Keratinocyte (primary cell): Measurements from ENCODE around the gene SLC39A9.

Experiments used
- EZH2 ChIP-seq: IDR thresholded peaks from one replicate; pipeline ENCODE4 v1.6.1; 2012; ENCODE audit warnings: inconsistent platforms, mild to moderate bottlenecking, low read length, moderate library complexity
- TF ChIP-seq, protein P1 (sequence below), 3 experiments: IDR thresholded peaks in 1 of 3; conservative IDR thresholded peaks in 1 of 3; optimal IDR thresholded peaks in 1 of 3; 2 replicates in 2 of 3; 3 replicates in 1 of 3; pipeline versions ENCODE3 to v1.5.1; 2011; ENCODE audit warnings: low read length in 3 of 3, mild to moderate bottlenecking in 3 of 3, moderate library complexity in 2 of 3, control low read depth in 1 of 3, inconsistent platforms in 1 of 3; ENCODE audit not compliant: insufficient read depth in 2 of 3; ENCODE audit errors: extremely low read depth in 1 of 3

- TF ChIP-seq, protein P1, sequence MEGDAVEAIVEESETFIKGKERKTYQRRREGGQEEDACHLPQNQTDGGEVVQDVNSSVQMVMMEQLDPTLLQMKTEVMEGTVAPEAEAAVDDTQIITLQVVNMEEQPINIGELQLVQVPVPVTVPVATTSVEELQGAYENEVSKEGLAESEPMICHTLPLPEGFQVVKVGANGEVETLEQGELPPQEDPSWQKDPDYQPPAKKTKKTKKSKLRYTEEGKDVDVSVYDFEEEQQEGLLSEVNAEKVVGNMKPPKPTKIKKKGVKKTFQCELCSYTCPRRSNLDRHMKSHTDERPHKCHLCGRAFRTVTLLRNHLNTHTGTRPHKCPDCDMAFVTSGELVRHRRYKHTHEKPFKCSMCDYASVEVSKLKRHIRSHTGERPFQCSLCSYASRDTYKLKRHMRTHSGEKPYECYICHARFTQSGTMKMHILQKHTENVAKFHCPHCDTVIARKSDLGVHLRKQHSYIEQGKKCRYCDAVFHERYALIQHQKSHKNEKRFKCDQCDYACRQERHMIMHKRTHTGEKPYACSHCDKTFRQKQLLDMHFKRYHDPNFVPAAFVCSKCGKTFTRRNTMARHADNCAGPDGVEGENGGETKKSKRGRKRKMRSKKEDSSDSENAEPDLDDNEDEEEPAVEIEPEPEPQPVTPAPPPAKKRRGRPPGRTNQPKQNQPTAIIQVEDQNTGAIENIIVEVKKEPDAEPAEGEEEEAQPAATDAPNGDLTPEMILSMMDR (optimal IDR thresholded peaks at IDR 0.05 in 1 of 3, IDR thresholded peaks at IDR 0.05 in 1 of 3, conservative IDR thresholded peaks at IDR 0.05 in 1 of 3; ENCODE audit: extremely low read depth in 1 of 3, insufficient read depth in 2 of 3, low read length in 3 of 3) = no peak
- no peak for TF ChIP-seq EZH2
Observed at GRCh38 chr14:69370061-69370460, 28.4 kb upstream of the SLC39A9 start.
